Suppressor macrophage treated with lipopolysaccharide for 1 hour (primary cell): ENCODE results near the gene RHEBL1.

Source experiments
- DNase-seq, 3 donors: peaks; one replicate each; pipeline ENCODE4 v3.0.0-alpha.2; 2020 to 2022

Gene RHEBL1

DNA sequence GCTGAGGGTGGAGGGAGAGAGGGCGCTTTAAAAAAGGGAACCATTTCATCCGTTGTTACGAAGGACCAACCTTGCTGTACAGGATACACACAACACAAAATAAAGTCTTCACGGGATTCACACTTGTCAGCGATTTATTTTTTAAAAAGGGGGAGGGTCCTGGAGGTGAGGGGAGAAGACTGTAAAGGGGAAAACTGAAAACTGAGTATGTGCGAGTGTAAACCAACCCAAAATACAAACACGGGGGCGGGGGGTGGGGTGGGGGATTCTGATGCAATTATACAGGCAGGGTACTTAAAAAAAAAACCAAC lies 50.7 kb downstream of the RHEBL1 start:
- DNase-seq: no peak

GRCh38 chr12:49018261-49019119 lies 51.3 kb downstream of the RHEBL1 start, which contains the start of gene PRKAG1:
TSS of gene PRKAG1 (minus strand) at chr12:49018776. CDS start at chr12:49018740, 36 bp downstream.
- DNase-seq: peak; percentile 98 to 99 (median 98)

DNA sequence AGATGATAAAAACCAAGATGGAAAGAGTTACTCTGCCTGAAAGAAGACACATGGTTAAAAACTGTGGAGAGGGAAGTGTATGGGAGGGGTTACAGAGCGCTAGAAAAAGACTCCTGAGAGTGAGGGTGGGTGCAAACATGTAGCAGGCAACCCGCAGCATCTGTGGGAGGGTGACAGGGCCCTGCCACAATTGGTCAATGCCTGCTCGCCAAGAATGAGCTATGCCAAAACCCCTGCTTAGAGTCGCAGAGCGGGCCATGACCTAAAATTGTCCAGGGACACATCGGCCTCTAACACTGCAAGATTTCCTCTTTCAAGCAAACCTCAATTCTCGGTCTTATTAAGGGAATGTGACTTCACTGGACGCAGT lies 51.9 kb downstream of the RHEBL1 start:
- DNase-seq: peak; percentile 66 to 71 (median 70)

DNA sequence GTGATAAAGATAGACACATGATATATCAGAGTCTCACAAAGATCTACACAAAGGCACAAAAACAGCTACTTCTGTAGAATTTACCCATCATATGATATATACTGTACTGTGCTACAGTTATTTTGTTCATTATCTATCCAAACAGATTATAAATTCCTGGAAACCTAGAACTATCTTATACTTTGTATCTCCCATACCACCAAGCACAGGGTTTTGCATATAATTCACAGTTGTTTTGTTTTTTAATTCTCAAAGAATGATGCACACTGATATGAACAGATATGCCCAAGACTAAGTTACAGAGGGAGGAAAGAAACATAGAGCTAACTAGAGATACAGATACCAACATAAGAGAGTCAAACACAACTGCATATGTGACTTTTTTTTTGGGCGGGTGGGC lies 54.6 kb downstream of the RHEBL1 start:
- no peak for DNase-seq
